ENCODE data around the gene ANKRD26. TPM values are rescaled to one million over a fixed set of nuclear protein-coding genes. Genes with fewer than 3 reads are reported as not detected.

ANKRD26 gene
- total RNA-seq, 6 experiments from 2014 or later = 7.1 to 8.7 (median 7.7) TPM

- Mint-ChIP-seq H3K27ac (no peak overlapping the region), H3K4me3 (no peak overlapping the region), H3K36me3 (ENCODE audit: low read depth) (no peaks in the 10 kb centered on the region), H3K4me1 (ENCODE audit: low read depth) (no peaks in the 10 kb centered on the region), H3K27me3 (ENCODE audit: insufficient read depth) (peaks cover 2% of the 10 kb centered on the region), H3K9me3 (no peaks in the 10 kb centered on the region)
- no peak for TF ChIP-seq CTCF (IDR thresholded peaks at IDR 0.05)
- no peak for DNase-seq
Observed at GRCh38 chr10:26981232-26981824, 119.0 kb downstream of the ANKRD26 start.

GRCh38 chr10:26978519-26978918 lies 121.8 kb downstream of the ANKRD26 start:
- no peaks in the 10 kb centered on the region for H3K4me1 Mint-ChIP-seq (ENCODE audit: low read depth)
- H3K9me3 Mint-ChIP-seq = no peaks in the 10 kb centered on the region

GRCh38 chr10:26977635-26978034 lies 122.7 kb downstream of the ANKRD26 start:
- H3K27me3 Mint-ChIP-seq (ENCODE audit: insufficient read depth) = peaks cover 2% of the 10 kb centered on the region
- H3K9me3 Mint-ChIP-seq = no peaks in the 10 kb centered on the region
- no peak overlapping the region for H3K27ac Mint-ChIP-seq
- no peaks in the 10 kb centered on the region for H3K4me1 Mint-ChIP-seq (ENCODE audit: low read depth)
- no peak overlapping the region for H3K4me3 Mint-ChIP-seq
- no peak for TF ChIP-seq CTCF (IDR thresholded peaks at IDR 0.05)
- H3K36me3 Mint-ChIP-seq (ENCODE audit: low read depth) = no peaks in the 10 kb centered on the region
- DNase-seq = no peak

More at GRCh38 chr10:26978519-26978918, 121.8 kb downstream of the ANKRD26 start:
- TF ChIP-seq CTCF (IDR thresholded peaks at IDR 0.05) = no peak
- peaks cover 2% of the 10 kb centered on the region for H3K27me3 Mint-ChIP-seq (ENCODE audit: insufficient read depth)
- DNase-seq = no peak
- H3K36me3 Mint-ChIP-seq (ENCODE audit: low read depth) = no peaks in the 10 kb centered on the region
- no peak overlapping the region for H3K27ac Mint-ChIP-seq
- H3K4me3 Mint-ChIP-seq = no peak overlapping the region

GRCh38 chr10:26970667-26971066 lies 129.6 kb downstream of the ANKRD26 start:
- Mint-ChIP-seq H3K27me3 (ENCODE audit: insufficient read depth) (peaks cover 5% of the 10 kb centered on the region), H3K4me3 (no peak overlapping the region), H3K36me3 (ENCODE audit: low read depth) (no peaks in the 10 kb centered on the region), H3K27ac (no peak overlapping the region), H3K4me1 (ENCODE audit: low read depth) (no peaks in the 10 kb centered on the region), H3K9me3 (no peaks in the 10 kb centered on the region)
- no peak for TF ChIP-seq CTCF (IDR thresholded peaks at IDR 0.05)
- no peak for DNase-seq

GRCh38 chr10:26969145-26969926 lies 131.0 kb downstream of the ANKRD26 start:
- no peak overlapping the region for H3K27ac Mint-ChIP-seq
- no peaks in the 10 kb centered on the region for H3K4me1 Mint-ChIP-seq (ENCODE audit: low read depth)
- H3K4me3 Mint-ChIP-seq = no peak overlapping the region
- H3K27me3 Mint-ChIP-seq (ENCODE audit: insufficient read depth) = peaks cover 5% of the 10 kb centered on the region
- H3K36me3 Mint-ChIP-seq (ENCODE audit: low read depth) = no peaks in the 10 kb centered on the region
- no peak for TF ChIP-seq CTCF (IDR thresholded peaks at IDR 0.05)
- DNase-seq = no peak
- no peaks in the 10 kb centered on the region for H3K9me3 Mint-ChIP-seq
